HepG2 (cell line): ENCODE data around the gene DPPA2.

Experiments
- MNT ChIP-seq: fragments of 450-650 bp; IDR thresholded peaks from 2 replicates; pipeline ENCODE4 v1.6.1; 2016
- ZNF460 ChIP-seq: sonication (generic); formaldehyde crosslinking; IDR thresholded peaks from 2 replicates; pipeline ENCODE4 v1.5.1; 2020; ENCODE audit warnings: missing genetic modification reagents, mild to moderate bottlenecking, borderline replicate concordance

- TF ChIP-seq MNT (no peak), ZNF460 (CRISPR knock-in tag) (no peak)
Measured at GRCh38 chr3:109346770-109347295, 30.5 kb upstream of the DPPA2 start.
